GM21737 (cell line): Measurements from ENCODE around the gene IRF7.
"Not testable (repeated sequence)": the region's sequence is repeated elsewhere in the genome, so short reads cannot be mapped to it uniquely, and the experiment has no call there.

Experiments
- ATAC-seq: cut with Tn5 transposase; IDR thresholded peaks from one replicate; pipeline ENCODE4 v1.9.1; 2021; ENCODE audit warnings: mild to moderate bottlenecking, moderate library complexity; ENCODE audit not compliant: unreplicated experiment

Gene IRF7

GRCh38 chr11:584287-584686, 31.5 kb downstream of the IRF7 start:
- ATAC-seq = no peak

GRCh38 chr11:581752-582151, 34.0 kb downstream of the IRF7 start:
- ATAC-seq = no peak

- no peak for ATAC-seq
Observed at GRCh38 chr11:581342-581741, 34.4 kb downstream of the IRF7 start.

GRCh38 chr11:579830-580601, 35.7 kb downstream of the IRF7 start:
- no peak for ATAC-seq

- ATAC-seq = no peak
Observed at GRCh38 chr11:578276-579035, 37.3 kb downstream of the IRF7 start.

DNA sequence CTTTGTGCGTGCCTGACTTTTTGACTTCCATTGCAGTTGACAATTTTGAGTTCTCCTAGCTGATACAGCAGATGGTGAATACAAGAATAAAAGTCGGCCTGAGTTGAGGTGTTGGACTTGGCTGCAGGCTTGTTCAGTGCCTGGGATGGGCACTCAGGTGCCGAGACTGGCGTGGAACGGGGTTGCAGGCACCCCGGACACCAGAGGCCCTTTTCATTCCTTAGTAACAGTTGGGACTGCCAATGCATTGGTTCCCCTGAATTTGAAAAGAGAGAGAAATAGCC, 38.2 kb downstream of the IRF7 start:
- ATAC-seq = no peak

DNA sequence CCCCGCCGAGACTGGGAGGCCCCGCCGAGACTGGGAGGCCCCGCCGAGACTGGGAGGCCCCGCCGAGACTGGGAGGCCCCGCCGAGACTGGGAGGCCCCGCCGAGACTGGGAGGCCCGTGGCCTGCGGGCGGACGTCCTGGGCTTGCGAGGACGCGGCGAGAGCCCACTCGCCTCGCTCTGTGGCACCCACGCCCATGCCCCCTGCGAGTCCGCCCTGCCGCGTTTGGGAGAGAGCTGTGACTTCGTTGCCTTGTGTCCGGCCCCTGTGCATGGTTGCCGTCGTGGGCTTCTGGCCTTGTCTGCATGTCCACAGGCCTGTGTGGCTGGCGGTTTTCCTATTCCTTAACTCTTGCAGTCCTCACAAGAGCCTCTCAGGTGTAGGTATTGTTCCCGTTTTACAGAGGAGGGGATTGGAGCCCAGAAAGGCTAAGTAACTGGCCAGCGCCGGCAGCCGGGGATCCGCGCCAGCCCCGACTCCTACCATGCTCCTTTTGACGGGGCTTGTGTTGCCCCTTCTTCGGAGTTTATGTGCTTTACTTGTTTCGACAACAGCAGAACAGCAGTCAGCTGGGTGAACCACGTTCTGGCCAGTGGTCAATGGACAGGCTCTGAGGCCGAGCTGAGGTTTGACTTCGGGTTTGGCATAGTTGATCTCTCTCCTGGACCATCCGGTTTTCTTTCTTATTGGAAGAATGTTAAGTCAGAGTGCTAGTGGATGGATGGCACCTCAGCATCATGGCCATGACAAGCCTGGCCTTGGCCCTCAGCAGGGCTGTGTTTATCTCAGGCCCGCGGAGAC, 38.7 kb downstream of the IRF7 start:
- ATAC-seq = no peak

GRCh38 chr11:575996-576768, 39.6 kb downstream of the IRF7 start, which contains the start of gene PHRF1:
TSS of gene PHRF1 (plus strand) at chr11:576470. CDS start at chr11:581513, 5,043 bp downstream.
- ATAC-seq = peak; percentile 79

- peak; percentile 22 for ATAC-seq
Observed at GRCh38 chr11:575313-575995, 40.3 kb downstream of the IRF7 start.

DNA sequence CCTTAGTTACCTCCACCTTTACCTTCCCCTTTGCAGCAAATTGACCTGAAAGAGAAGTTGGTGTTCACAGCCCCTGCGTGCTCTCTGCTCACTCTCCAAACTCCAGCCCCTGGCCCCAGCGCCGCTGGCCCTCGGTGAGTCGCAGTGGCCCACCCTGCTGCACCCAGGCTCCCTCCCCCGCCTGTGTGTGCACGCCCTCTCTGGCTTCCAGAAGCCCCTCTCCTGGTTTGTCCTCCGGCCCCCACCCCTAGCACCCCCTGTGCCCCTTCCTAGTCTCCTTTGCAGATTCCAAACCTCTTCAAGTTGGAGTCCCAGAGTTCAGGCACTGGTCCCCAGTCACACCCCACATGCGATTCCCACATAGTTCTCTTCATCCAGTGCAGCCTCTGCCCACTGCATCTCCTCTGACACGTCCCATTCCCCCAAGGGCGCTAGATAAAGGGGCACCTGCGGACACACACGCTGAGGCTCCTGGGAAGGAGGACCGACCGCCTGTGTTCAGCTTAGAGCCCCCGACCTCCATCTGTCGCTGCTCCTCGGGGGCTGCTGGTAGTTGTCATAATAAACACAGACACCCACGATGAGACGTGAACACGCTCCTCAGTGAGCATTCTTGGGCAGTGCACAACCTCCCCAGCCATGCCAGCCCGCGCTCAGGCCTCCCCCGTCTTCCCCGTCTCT, 41.0 kb downstream of the IRF7 start:
- no peak for ATAC-seq

GRCh38 chr11:574031-574570, 41.6 kb downstream of the IRF7 start:
- not testable (repeated sequence) for ATAC-seq

- no peak for ATAC-seq
Observed at GRCh38 chr11:573146-573759, 42.5 kb downstream of the IRF7 start.

DNA sequence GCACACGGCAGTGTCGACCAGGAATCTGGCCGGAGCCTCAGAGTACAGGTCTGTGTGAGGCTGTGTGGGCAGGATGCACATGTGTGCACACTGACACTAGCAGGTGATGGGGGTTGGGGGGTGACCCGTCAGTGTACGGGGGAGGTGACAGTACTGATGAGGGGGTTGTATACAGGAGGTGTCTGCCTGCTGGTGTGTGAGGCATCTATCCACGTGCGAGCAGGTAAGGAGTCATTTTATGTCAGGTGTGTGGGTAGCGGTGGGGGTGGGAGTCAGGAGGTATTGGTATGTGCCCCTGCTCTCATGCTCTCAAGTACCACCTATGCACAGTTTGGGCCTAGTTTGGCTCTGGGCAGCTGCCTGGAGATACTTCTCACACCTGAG, 44.0 kb downstream of the IRF7 start:
- ATAC-seq = no peak

DNA sequence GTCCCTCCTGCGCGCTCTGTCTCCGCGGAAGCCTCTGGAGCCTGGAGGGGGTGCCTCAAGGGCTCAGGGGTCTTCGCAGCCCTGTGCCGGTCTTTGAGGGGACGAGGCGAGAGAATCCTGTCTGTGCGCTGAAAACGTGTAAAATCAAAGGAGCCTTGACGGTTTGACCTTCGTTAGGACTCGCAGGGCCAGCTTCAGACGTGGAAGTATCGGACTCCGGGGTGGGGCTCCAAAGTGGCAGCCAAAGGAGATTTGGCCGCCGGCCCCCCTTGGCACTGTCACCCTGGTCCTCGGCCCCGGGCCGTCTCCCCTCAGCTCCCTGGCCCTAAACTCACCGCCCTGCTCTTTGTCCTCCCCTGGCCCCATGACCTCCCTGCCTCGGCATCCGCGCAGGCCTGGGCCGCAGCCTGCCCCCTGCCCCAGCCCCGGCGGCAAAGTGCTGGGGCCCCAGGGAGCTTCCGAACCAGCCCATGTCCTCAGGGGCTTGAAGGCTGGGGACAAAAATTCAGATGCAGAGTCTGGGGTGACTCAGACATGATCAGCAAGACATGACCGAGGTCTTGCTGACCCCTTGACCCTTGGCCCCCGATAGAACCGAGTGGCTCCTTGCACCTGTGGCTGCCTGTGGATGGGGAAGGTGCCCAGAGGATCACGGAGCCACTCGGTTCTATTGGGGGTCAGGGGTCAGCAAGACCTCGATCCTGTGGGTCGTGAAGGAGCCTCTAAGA, 46.4 kb downstream of the IRF7 start:
- ATAC-seq = no peak

DNA sequence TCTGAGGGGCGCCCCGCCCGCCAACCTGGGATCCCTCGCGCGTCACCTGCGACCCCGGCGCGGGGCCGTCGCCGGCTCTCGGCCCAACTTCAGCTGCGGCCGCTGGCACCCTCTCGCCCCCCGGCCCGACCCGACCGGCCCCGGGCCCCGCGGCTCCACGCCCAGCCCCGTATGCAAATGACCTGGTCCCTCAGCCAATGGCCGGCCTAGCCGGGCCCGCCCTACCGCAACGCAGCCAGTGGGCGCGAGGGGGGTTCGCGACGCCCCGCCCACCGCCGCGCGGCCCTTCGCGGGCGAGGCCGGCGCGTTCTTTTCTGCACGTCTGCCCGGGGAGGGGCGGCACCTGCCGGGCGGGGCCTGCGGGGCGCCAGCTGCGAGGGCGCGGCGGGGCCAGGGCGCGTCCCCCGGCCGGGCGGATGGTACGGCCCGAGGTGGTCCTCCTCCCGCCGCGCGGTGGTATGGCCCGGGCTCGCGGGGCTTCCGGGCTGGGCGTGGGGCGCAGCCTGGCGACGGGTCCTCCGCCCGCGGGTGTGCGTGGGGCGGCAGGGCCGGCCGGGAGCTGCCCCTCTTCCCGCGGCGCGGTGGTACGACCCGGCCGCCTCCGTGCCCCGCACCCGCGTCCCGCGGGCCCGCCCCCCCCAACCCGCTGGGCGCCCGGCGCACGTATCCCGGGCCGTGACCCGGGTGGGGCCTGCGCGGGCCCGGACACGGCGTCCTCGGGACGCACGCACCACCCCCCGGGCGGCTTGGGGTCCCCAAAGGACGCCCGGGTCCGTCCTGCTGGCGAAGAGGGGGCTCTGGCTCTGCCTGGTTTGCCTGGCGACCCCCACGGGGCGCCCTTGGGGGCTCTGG, 47.2 kb downstream of the IRF7 start:
- peak; percentile 81 for ATAC-seq

- no peak for ATAC-seq
Observed at GRCh38 chr11:567629-568292, 48.0 kb downstream of the IRF7 start.
